GM10266 (cell line): ENCODE measurements around the gene CTTNBP2.

Experiments
- DNase-seq: peaks from one replicate; pipeline ENCODE4 v3.0.0; 2012; ENCODE audit errors: extremely low spot score
- TF ChIP-seq, protein P1 (sequence below): IDR thresholded peaks from 2 replicates; pipeline ENCODE4 v1.5.1; 2012; ENCODE audit warnings: mild to moderate bottlenecking, low read depth; ENCODE audit not compliant: control insufficient read depth, insufficient read depth; ENCODE audit errors: missing control alignments

CTTNBP2 gene

GRCh38 chr7:117808910-117809705 is 64.1 kb downstream of the CTTNBP2 start:
- TF ChIP-seq, protein P1, sequence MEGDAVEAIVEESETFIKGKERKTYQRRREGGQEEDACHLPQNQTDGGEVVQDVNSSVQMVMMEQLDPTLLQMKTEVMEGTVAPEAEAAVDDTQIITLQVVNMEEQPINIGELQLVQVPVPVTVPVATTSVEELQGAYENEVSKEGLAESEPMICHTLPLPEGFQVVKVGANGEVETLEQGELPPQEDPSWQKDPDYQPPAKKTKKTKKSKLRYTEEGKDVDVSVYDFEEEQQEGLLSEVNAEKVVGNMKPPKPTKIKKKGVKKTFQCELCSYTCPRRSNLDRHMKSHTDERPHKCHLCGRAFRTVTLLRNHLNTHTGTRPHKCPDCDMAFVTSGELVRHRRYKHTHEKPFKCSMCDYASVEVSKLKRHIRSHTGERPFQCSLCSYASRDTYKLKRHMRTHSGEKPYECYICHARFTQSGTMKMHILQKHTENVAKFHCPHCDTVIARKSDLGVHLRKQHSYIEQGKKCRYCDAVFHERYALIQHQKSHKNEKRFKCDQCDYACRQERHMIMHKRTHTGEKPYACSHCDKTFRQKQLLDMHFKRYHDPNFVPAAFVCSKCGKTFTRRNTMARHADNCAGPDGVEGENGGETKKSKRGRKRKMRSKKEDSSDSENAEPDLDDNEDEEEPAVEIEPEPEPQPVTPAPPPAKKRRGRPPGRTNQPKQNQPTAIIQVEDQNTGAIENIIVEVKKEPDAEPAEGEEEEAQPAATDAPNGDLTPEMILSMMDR: no peak

DNA sequence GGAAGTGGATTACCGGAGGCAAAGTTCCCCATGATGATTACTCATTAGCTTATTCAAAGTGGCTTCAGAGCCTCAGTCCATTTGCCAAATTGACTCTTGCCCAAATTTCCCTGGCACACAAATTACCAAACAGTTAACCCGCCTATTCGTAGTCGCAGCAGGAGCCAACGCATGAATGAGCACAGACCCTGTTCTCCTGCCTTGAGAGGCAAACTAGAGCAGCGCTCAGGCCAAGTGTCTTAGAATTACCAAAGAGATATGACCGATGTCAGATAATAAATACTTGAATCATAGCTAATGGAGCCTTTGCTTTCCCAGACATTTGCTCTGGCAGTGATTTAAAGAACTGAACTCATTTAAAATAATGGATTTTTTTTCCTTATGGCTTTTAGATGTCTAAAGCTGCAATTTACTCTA is 64.9 kb downstream of the CTTNBP2 start:
- no peak for DNase-seq
- TF ChIP-seq, protein P1: no peak

More at GRCh38 chr7:117808910-117809705, 64.1 kb downstream of the CTTNBP2 start:
- DNase-seq: no peak

GRCh38 chr7:117807676-117808075 is 65.6 kb downstream of the CTTNBP2 start:
- TF ChIP-seq, protein P1: no peak
- DNase-seq: no peak

GRCh38 chr7:117806011-117806410 is 67.2 kb downstream of the CTTNBP2 start:
- no peak for DNase-seq
- TF ChIP-seq, protein P1: no peak

GRCh38 chr7:117805241-117805640 is 68.0 kb downstream of the CTTNBP2 start:
- TF ChIP-seq, protein P1: no peak
- no peak for DNase-seq

DNA sequence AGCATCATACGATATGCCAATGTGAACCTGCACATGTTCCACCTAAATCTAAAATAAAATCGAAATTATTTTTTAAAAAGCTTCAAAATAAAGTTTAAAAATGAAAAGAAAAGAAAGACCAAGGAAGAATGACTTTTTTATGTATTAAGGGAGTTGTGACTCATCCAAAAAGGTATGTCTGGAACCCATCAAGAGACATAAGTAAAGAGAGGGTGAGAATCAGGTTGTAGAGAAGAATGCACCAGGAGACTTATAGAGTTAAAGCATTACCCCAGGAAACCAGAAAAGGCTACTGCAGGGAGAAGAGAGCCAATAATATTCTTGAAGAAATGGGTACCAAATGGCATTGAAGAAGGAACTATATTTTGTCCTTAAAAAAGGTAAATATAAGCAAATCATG is 69.8 kb downstream of the CTTNBP2 start:
- TF ChIP-seq, protein P1: no peak
- DNase-seq: no peak

GRCh38 chr7:117802660-117803059 is 70.6 kb downstream of the CTTNBP2 start:
- TF ChIP-seq, protein P1: no peak

More at GRCh38 chr7:117802660-117803059, 70.6 kb downstream of the CTTNBP2 start:
- DNase-seq: no peak
